Upper lobe of left lung (tissue), 4 donors: ENCODE results near the gene TNNT2.

Experiments
- POLR2A ChIP-seq, 4 donors: fragments of 450-650 bp; IDR thresholded peaks; one replicate each; pipeline ENCODE4 v1.5.1; 2016 to 2017; ENCODE audit warnings: antibody characterized with exemption in 4 of 4, mild to moderate bottlenecking in 2 of 4
- TF ChIP-seq, protein P1 (sequence below), 6 experiments: fragments of 450-650 bp in 4 of 6; fragments of 200-600 bp in 2 of 6; sonication (generic) in 2 of 6; IDR thresholded peaks; one replicate each; pipeline ENCODE4 v1.5.1; 2016 to 2019; ENCODE audit warnings: antibody characterized with exemption in 6 of 6

DNA sequence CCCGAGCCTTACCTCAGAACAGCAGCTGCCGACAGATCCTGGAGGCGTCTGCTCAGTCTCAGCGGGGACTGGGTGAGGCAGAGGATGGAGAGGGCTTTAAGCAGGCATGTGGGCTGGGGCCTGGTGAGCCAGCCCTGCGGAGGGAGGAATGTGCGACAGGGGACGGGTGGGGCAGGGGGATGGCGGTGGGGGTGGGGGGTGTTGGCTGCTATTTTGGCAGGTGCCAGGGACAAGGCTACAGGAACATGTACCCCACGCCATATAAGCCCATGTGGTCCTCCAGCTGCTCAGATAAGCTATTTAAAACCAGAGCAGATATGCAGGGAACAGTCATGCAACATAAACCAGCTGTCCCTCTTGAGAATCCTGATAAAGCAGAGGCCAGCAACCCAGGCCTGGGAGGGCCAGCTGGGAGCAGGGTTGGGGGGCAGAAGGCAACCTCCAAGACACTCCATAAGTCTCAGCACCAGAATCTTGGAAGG, at the start of gene TNNT2:
- TF ChIP-seq POLR2A (IDR thresholded peaks at IDR 0.05), result no peak
- TF ChIP-seq, protein P1, sequence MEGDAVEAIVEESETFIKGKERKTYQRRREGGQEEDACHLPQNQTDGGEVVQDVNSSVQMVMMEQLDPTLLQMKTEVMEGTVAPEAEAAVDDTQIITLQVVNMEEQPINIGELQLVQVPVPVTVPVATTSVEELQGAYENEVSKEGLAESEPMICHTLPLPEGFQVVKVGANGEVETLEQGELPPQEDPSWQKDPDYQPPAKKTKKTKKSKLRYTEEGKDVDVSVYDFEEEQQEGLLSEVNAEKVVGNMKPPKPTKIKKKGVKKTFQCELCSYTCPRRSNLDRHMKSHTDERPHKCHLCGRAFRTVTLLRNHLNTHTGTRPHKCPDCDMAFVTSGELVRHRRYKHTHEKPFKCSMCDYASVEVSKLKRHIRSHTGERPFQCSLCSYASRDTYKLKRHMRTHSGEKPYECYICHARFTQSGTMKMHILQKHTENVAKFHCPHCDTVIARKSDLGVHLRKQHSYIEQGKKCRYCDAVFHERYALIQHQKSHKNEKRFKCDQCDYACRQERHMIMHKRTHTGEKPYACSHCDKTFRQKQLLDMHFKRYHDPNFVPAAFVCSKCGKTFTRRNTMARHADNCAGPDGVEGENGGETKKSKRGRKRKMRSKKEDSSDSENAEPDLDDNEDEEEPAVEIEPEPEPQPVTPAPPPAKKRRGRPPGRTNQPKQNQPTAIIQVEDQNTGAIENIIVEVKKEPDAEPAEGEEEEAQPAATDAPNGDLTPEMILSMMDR (IDR thresholded peaks at IDR 0.05), result no peak
